ENCODE measurements around the gene IKZF2.

IKZF2 gene

DNA sequence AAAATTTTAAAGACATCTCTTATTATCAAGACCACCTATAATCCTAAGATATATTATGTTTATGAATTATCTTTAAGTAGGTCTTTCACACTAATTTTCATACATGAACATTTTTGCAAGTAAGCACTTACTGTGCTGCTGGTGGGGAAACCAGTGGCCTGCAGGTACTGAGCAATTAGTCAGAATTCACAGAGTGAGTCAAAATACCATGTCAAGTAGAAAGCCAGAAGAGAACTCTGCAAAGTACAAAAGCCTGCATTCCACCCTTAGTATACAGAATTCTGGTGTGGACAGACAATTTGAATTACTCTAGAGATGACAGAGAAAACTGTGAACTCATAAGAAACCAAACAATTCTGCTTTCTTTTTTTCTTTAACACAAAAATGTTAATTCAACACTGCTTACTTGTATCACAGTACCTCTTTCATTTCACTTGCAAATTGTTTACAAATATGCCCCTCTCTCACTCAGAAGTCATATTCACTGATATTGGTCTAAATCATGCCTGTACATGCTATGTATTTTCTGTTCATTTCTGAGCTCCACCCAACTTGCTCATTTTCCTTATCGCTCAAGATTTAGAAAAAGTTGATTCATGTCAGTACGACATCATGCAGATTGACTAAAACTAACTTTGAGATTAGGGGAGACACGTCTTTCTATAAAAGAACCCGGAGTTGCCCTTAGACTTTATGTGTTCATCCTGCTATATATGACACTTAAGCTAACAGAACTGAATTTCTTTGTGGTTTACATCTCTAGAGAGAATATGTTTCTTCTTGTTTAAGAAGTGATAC is 182.9 kb downstream of the IKZF2 start:
- Histone ChIP-seq H3K27ac (ENCODE audit: insufficient read depth, low read depth, low read length, poor library complexity, severe bottlenecking) (no peak overlapping the region), H3K9me3 (ENCODE audit: control insufficient read depth, low read length) (no peaks in the 10 kb centered on the region), H3K4me3 (ENCODE audit: insufficient read depth, low read depth, low read length) (no peak overlapping the region), H3K4me1 (ENCODE audit: control insufficient read depth, insufficient read depth, low read length) (no peaks in the 10 kb centered on the region), H3K27me3 (ENCODE audit: control insufficient read depth, insufficient read depth, low read length, poor library complexity, severe bottlenecking) (no peaks in the 10 kb centered on the region), H3K36me3 (ENCODE audit: control insufficient read depth, insufficient read depth, low read length) (no peaks in the 10 kb centered on the region)
- WGBS, 2 experiments: 96 to 100% methylated on average over 4 of the region's 4 CpGs

GRCh38 chr2:212966884-212967283 is 184.5 kb downstream of the IKZF2 start:
- H3K36me3 ChIP-seq (ENCODE audit: control insufficient read depth, insufficient read depth, low read length): no peaks in the 10 kb centered on the region
- 78 to 94% methylated on average over 1 of the region's 1 CpG for WGBS, 2 experiments

GRCh38 chr2:212962691-212963090 is 188.7 kb downstream of the IKZF2 start:
- Histone ChIP-seq H3K27ac (ENCODE audit: insufficient read depth, low read depth, low read length, poor library complexity, severe bottlenecking) (no peak overlapping the region), H3K36me3 (ENCODE audit: control insufficient read depth, insufficient read depth, low read length) (no peaks in the 10 kb centered on the region), H3K4me1 (ENCODE audit: control insufficient read depth, insufficient read depth, low read length) (no peaks in the 10 kb centered on the region), H3K4me3 (ENCODE audit: insufficient read depth, low read depth, low read length) (no peak overlapping the region), H3K27me3 (ENCODE audit: control insufficient read depth, insufficient read depth, low read length, poor library complexity, severe bottlenecking) (no peaks in the 10 kb centered on the region), H3K9me3 (ENCODE audit: control insufficient read depth, low read length) (no peaks in the 10 kb centered on the region)
- WGBS, 2 experiments: 100% methylated on average over 1 of the region's 1 CpG; no CpG with 5 or more reads in 1 of the 2 experiments

More at GRCh38 chr2:212966884-212967283, 184.5 kb downstream of the IKZF2 start:
- no peak overlapping the region for H3K27ac ChIP-seq (ENCODE audit: insufficient read depth, low read depth, low read length, poor library complexity, severe bottlenecking)
- H3K4me1 ChIP-seq (ENCODE audit: control insufficient read depth, insufficient read depth, low read length): no peaks in the 10 kb centered on the region
- no peaks in the 10 kb centered on the region for H3K27me3 ChIP-seq (ENCODE audit: control insufficient read depth, insufficient read depth, low read length, poor library complexity, severe bottlenecking)
- no peaks in the 10 kb centered on the region for H3K9me3 ChIP-seq (ENCODE audit: control insufficient read depth, low read length)
- no peak overlapping the region for H3K4me3 ChIP-seq (ENCODE audit: insufficient read depth, low read depth, low read length)

DNA sequence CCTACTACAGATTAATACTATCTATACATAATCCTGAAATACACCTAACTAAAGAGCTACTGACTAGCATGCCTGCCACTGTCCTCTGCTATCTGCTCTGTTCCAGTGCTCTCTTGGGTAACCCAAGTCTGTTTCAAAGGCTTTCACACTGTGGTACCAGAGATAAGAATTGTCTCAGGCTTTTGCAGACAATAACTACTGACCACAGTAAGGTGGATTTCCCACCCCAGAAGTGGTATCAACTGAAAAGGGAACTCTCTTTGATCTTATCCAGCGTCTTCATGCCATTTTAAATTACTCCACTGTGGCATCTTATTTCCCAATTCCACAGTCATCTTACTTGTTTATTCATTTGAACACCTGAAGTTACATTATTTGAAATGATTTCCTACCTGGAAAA is 190.2 kb downstream of the IKZF2 start:
- Histone ChIP-seq H3K27ac (ENCODE audit: insufficient read depth, low read depth, low read length, poor library complexity, severe bottlenecking) (no peak overlapping the region), H3K36me3 (ENCODE audit: control insufficient read depth, insufficient read depth, low read length) (no peaks in the 10 kb centered on the region), H3K4me3 (ENCODE audit: insufficient read depth, low read depth, low read length) (no peak overlapping the region), H3K27me3 (ENCODE audit: control insufficient read depth, insufficient read depth, low read length, poor library complexity, severe bottlenecking) (no peaks in the 10 kb centered on the region), H3K9me3 (ENCODE audit: control insufficient read depth, low read length) (no peaks in the 10 kb centered on the region), H3K4me1 (ENCODE audit: control insufficient read depth, insufficient read depth, low read length) (no peaks in the 10 kb centered on the region)
- WGBS, 2 experiments: 88 to 100% methylated on average over 1 of the region's 1 CpG

- Histone ChIP-seq H3K9me3 (ENCODE audit: control insufficient read depth, low read length) (no peaks in the 10 kb centered on the region), H3K27ac (ENCODE audit: insufficient read depth, low read depth, low read length, poor library complexity, severe bottlenecking) (no peak overlapping the region), H3K36me3 (ENCODE audit: control insufficient read depth, insufficient read depth, low read length) (no peaks in the 10 kb centered on the region), H3K4me3 (ENCODE audit: insufficient read depth, low read depth, low read length) (no peak overlapping the region), H3K4me1 (ENCODE audit: control insufficient read depth, insufficient read depth, low read length) (no peaks in the 10 kb centered on the region), H3K27me3 (ENCODE audit: control insufficient read depth, insufficient read depth, low read length, poor library complexity, severe bottlenecking) (no peaks in the 10 kb centered on the region)
- 93 to 95% methylated on average over 2 of the region's 2 CpGs for WGBS, 2 experiments
Observed at GRCh38 chr2:212960336-212960735, 191.1 kb downstream of the IKZF2 start.

DNA sequence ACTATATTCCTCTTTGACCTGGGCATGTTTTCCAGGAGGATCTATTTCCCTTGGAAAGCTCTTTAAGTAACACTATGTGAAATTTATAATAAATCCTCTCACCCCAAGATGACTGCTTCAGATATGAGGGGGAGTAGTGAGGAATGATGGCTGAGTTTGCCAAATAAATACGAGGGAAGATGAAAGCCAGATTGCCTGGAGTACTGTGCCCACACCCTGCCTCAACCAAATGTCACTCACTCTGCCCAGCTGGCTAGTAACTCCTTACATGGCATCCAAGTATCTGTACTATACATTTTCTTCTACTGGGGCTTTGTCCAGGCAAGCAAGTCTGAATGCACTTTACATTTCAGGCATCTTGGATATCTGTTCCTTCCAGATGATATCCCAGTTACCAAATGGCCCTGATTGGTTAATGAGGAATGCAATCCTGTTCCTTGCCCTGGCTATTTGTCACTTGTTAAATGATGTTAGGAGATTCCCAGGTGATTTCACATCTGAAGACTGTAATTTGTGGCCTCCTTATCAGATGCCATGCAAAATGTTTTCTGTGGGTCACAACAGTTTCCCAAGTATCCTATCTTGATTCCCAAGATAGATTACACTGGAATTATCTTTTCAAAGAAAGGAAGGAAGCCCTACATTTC is 191.8 kb downstream of the IKZF2 start:
- WGBS, 2 experiments: 84 to 90% methylated on average over 1 of the region's 1 CpG
- Histone ChIP-seq H3K27me3 (ENCODE audit: control insufficient read depth, insufficient read depth, low read length, poor library complexity, severe bottlenecking) (no peaks in the 10 kb centered on the region), H3K9me3 (ENCODE audit: control insufficient read depth, low read length) (no peaks in the 10 kb centered on the region), H3K4me3 (ENCODE audit: insufficient read depth, low read depth, low read length) (no peak overlapping the region), H3K4me1 (ENCODE audit: control insufficient read depth, insufficient read depth, low read length) (no peaks in the 10 kb centered on the region), H3K36me3 (ENCODE audit: control insufficient read depth, insufficient read depth, low read length) (no peaks in the 10 kb centered on the region), H3K27ac (ENCODE audit: insufficient read depth, low read depth, low read length, poor library complexity, severe bottlenecking) (no peak overlapping the region)

- WGBS, 2 experiments: 94 to 95% methylated on average over 6 to 7 of the region's 7 CpGs
- no peaks in the 10 kb centered on the region for H3K4me1 ChIP-seq (ENCODE audit: control insufficient read depth, insufficient read depth, low read length)
Observed at GRCh38 chr2:212958757-212959295, 192.6 kb downstream of the IKZF2 start.

DNA sequence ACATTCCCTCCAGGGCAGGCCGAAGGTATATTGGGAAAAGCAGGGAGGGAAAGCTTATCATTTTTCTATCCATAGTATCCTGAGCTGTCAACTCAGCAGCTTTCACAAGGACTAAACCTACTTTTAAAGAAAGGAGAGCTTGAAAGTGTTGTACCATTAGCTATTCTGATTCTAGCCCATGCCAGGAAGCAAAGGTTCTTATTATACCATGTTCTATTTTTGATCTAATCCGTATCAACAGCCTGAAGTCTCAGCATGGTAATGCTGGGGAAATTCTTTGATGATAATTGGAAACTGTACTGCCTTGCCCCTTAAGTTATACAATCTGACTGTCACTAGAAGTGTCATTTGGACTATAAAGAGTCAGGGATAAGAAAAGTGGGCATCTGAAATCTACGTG is 193.3 kb downstream of the IKZF2 start:
- Histone ChIP-seq H3K36me3 (ENCODE audit: control insufficient read depth, insufficient read depth, low read length) (no peaks in the 10 kb centered on the region), H3K9me3 (ENCODE audit: control insufficient read depth, low read length) (no peaks in the 10 kb centered on the region), H3K27me3 (ENCODE audit: control insufficient read depth, insufficient read depth, low read length, poor library complexity, severe bottlenecking) (no peaks in the 10 kb centered on the region), H3K4me1 (ENCODE audit: control insufficient read depth, insufficient read depth, low read length) (no peaks in the 10 kb centered on the region), H3K27ac (ENCODE audit: insufficient read depth, low read depth, low read length, poor library complexity, severe bottlenecking) (no peak overlapping the region), H3K4me3 (ENCODE audit: insufficient read depth, low read depth, low read length) (no peak overlapping the region)
- WGBS, 2 experiments: 95 to 96% methylated on average over 3 of the region's 3 CpGs

More at GRCh38 chr2:212958757-212959295, 192.6 kb downstream of the IKZF2 start:
- no peaks in the 10 kb centered on the region for H3K27me3 ChIP-seq (ENCODE audit: control insufficient read depth, insufficient read depth, low read length, poor library complexity, severe bottlenecking)
- H3K4me3 ChIP-seq (ENCODE audit: insufficient read depth, low read depth, low read length): no peak overlapping the region
- no peak overlapping the region for H3K27ac ChIP-seq (ENCODE audit: insufficient read depth, low read depth, low read length, poor library complexity, severe bottlenecking)
- no peaks in the 10 kb centered on the region for H3K9me3 ChIP-seq (ENCODE audit: control insufficient read depth, low read length)
- H3K36me3 ChIP-seq (ENCODE audit: control insufficient read depth, insufficient read depth, low read length): no peaks in the 10 kb centered on the region

- H3K4me3 ChIP-seq (ENCODE audit: insufficient read depth, low read depth, low read length): no peak overlapping the region
- no peaks in the 10 kb centered on the region for H3K4me1 ChIP-seq (ENCODE audit: control insufficient read depth, insufficient read depth, low read length)
- H3K27ac ChIP-seq (ENCODE audit: insufficient read depth, low read depth, low read length, poor library complexity, severe bottlenecking): no peak overlapping the region
- H3K27me3 ChIP-seq (ENCODE audit: control insufficient read depth, insufficient read depth, low read length, poor library complexity, severe bottlenecking): no peaks in the 10 kb centered on the region
- no peaks in the 10 kb centered on the region for H3K36me3 ChIP-seq (ENCODE audit: control insufficient read depth, insufficient read depth, low read length)
- H3K9me3 ChIP-seq (ENCODE audit: control insufficient read depth, low read length): no peaks in the 10 kb centered on the region
Observed at GRCh38 chr2:212957624-212958023, 193.8 kb downstream of the IKZF2 start.
